GM21737 (cell line): Measurements from ENCODE around the gene HOXD1.

Source experiments
- ATAC-seq: cut with Tn5 transposase; IDR thresholded peaks from one replicate; pipeline ENCODE4 v1.9.1; 2021; ENCODE audit warnings: mild to moderate bottlenecking, moderate library complexity; ENCODE audit not compliant: unreplicated experiment

HOXD1 gene

DNA sequence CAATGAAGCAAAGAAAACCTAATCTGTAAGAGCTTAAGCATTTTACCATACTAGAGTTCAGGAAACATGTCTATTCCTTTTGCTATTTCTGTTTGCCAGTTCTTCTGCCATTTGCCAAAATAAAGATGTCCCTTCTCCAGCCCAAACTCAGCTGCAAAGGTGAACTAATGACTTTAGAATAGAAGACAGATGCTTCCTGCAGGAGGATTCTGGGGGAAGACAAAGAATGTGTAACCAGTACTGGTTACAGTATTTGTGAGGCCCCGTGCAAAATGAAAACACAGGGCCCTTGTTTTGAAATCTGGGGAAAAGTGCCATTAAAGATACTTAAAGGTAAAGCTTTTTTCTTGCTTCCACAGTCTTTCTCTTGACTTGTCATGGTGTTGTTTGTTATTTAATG lies 46.5 kb downstream of the HOXD1 start:
- ATAC-seq: no peak

DNA sequence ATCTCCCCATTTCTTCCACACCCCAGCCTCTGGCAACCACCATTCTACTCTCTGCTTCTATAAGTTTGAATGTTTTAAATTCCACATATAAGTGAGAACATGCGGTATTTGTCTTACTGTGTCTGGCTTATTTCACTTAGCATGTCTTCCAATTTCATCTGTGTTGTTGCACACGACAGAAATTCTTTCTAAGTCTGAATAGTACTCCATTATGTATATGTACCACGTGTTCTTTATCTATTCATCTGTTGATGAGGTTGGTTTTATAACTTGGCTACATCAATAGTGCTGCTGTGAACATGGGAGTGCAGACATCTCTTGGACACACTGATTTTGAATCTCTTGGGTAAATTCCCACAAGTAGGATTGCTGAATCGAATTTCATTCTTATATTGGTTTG lies 49.0 kb downstream of the HOXD1 start:
- ATAC-seq: no peak

DNA sequence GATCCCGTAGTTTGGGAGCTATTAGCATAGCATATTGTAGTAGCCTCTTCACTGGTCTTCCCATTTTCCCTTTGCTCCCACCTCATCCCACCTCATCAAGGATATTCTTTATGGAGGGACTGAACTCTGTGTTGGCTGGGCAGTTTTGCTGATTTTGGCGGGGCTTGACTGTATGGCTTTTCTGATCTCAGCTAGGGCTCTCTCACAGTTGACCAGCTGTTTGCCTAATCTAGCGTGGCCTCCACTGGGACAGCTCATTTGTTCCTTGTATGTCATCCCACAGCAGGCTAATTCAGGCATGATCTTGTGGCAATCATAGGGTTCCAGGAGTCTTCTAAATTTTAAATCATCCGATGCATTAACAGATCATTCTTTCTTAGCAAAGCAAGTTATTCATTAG lies 50.6 kb downstream of the HOXD1 start:
- no peak for ATAC-seq

DNA sequence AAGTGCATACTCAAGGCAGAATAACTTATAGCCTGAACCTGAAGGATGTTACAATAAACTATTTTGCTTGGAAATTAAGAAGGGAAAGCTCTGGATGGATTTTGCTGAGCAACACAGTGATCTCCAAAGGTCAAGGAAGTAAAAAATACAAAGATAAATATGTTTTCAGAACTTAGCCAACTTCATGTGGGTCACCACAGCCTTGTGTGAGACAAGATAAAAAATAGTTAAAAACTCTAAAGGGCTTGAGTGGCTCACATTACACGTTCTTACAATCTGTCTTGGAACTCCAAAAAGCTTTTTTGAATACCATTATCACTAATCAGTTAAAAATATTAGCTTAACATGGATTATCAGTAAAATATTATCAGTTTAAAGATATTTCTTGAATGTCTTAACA lies 51.8 kb downstream of the HOXD1 start:
- ATAC-seq: no peak
